GM19099 (cell line): ENCODE data around the gene IL20.

ENCODE experiments used
- POLR2A ChIP-seq: IDR thresholded peaks from 3 replicates; pipeline ENCODE4 v1.6.1; 2011; ENCODE audit warnings: low read depth; ENCODE audit not compliant: insufficient read length; ENCODE audit errors: extremely low read depth

Gene IL20

DNA sequence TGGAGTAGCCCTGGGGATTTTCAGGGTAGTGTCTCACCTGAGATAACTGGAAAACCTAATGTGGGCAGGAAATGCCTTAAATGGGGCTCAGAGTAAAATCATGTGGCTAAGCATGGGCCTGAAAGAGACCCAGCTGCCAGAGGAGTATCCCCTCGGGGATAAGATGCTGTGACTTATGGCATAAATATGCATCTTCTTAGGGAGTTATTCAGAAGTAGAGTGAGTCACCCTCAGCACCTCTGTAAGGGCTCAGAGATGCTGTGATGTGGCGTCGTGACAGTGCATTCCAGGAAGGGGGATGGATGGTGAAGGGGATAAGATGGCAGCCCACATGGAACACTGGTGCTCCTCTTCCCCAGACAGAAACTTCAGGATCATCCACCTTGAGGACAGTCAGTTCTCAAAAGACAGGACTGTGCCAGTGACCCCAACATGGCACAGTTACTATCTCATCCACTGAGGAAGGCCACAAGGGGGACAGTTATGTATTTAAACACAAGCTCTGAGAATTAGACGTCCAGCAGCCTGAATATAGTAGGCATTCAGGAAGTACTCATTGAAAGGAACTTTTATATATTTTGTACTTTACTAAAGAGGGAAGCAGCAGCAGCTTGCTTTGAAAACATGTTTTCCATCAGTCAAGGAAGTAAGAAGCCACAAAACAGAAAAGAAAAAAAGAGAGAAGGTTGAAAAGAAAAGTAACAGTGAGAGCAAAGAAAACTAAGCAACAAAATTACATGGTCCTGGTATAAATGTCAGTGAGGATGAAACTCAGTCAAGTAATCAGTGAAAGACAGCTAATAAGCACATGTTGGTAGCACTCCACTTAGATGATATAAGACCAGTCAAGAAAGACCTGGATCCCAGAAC lies 40.1 kb downstream of the IL20 start:
- TF ChIP-seq POLR2A, result no peak

GRCh38 chr1:206907304-206907991 lies 42.0 kb downstream of the IL20 start:
- no peak for TF ChIP-seq POLR2A

DNA sequence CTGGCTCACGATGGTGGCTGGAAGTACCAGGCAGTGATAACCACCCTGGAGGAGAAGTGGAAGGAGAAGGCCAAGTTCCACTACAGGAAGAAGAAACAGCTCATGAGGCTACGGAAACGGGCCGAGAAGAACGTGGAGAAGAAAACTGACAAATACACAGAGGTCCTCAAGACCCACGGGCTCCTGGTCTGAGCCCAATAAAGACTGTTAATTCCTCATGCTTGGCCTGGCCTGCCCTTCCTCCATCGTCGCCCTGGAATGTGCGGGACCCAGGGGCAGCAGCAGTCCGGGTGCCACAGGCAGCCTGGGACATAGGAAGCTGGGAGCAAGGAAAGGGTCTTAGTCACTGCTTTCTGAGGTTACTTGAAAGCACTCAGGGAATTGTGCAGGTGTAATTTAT lies 42.6 kb downstream of the IL20 start:
- no peak for TF ChIP-seq POLR2A

GRCh38 chr1:206909161-206909882 lies 43.9 kb downstream of the IL20 start:
- no peak for TF ChIP-seq POLR2A

- no peak for TF ChIP-seq POLR2A
Observed at GRCh38 chr1:206909883-206910318, 44.5 kb downstream of the IL20 start.

DNA sequence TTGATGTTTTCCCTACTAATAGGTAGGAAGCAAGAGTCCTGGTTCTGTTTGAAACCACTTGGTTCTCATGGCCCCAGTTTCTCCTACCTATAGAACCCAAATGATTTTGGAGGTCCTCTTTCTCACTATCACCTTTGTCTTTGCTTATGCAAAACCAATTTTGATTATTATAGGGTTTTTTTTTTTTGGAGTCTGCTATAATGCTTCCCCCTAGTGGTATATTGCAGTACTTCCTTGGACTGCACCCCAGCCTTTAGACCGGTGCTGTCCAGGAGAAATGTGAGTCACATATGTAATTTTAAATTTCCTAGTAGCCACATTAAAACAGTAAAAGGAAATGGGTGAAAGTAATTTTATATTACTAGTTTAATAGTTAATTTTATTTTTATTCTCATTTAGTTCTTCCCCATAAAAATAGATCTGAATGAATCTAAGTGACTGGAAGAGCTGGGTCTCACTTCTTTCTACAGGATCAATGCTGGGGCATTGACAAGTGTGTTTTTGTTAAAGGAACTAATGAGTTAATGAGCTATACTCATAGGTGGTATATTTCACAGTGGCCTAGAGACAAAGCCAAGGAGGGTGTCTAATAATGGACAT lies 45.7 kb downstream of the IL20 start:
- no peak for TF ChIP-seq POLR2A

- TF ChIP-seq POLR2A, result no peak
Observed at GRCh38 chr1:206912445-206913095, 47.1 kb downstream of the IL20 start.

GRCh38 chr1:206913766-206914537 lies 48.5 kb downstream of the IL20 start:
- no peak for TF ChIP-seq POLR2A

DNA sequence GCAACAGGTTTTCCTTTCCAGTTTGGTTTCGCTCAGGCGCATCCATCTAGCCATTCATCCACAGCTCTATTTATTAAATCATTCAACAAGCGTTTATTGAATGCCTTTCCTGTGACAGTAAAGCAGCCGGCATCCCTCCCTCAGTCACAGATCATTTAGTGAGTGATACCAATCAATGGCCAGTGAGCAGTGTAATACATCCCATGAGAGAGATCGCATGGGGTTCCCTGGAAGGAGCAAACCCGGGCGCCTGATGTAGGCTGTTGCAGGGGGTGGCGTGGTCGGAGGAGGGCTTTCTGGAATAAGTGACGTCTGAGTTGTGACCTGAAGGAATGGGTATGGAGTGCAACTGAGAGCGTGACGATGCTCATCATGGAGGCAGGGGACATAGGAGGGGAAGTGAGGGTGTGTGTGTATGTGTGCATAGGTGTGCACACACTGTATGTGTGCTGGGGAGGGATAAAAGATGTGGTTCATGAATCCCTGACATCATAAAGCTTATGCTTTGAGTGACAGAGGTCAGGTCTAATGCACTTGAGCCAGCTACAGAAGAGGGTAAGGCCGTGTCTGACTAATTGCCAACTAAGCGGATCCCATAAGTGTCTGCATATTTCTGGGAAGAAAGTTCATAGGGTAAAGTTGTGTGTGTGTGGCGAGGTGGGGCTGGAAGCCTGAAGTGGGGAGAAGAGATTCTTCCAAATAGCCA lies 49.8 kb downstream of the IL20 start:
- TF ChIP-seq POLR2A, result no peak

DNA sequence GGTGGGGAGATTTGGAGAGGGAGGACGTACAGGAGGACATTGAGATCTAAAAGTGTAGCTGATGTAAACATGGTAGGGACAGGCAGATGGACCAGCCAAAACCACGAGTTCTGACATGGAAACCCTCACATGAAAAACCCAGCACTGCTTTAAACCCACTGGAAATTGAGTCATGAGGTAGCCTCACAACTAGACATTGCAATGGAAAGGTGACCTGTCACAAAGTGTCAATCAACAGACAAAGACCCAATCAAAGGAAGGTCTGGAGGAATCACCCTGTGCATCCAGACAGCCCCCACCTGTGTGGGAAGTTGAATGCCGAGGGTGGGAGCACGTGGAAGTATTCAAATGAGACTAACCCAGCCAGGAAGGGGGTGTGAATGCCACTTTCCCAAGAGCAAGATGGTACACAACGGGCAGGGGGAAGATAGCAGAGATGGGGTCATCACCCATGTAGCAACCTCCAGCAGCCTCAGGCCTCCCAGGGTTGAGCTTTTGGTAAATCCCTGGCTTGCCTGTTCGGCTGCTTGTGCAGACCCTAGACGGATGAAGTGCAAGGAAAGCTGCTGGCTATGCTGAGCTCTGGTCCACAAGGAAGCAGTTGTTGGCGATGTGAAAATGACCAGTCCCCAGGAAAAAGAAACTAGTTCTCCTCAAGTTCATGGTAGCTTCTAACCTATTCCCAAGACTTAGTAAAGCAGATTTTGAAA lies 50.7 kb downstream of the IL20 start:
- TF ChIP-seq POLR2A, result no peak

GRCh38 chr1:206918076-206918475 lies 52.7 kb downstream of the IL20 start:
- no peak for TF ChIP-seq POLR2A
